GM19023 (cell line): ENCODE data around the gene HRH2.
"Not testable (repeated sequence)": the region's sequence is repeated elsewhere in the genome, so short reads cannot be mapped to it uniquely, and the experiment has no call there.

Source experiments
- ATAC-seq: cut with Tn5 transposase; IDR thresholded peaks from one replicate; pipeline ENCODE4 v1.9.1; 2021; ENCODE audit warnings: mild to moderate bottlenecking, moderate library complexity; ENCODE audit not compliant: unreplicated experiment

The HRH2 gene

GRCh38 chr5:175646251-175646650, 11.6 kb upstream of the HRH2 start:
- ATAC-seq = no peak

GRCh38 chr5:175649967-175650366, 7.9 kb upstream of the HRH2 start:
- ATAC-seq = no peak

GRCh38 chr5:175650430-175651205, 7.3 kb upstream of the HRH2 start:
- not testable (repeated sequence) for ATAC-seq

GRCh38 chr5:175652741-175653663, 4.9 kb upstream of the HRH2 start:
- no peak for ATAC-seq

GRCh38 chr5:175653763-175654162, 4.1 kb upstream of the HRH2 start:
- ATAC-seq = no peak

- ATAC-seq = no peak
These were observed 3.5 kb upstream of the HRH2 start for GRCh38 chr5:175654339-175654738.

- ATAC-seq = no peak
These were observed 3.1 kb upstream of the HRH2 start for GRCh38 chr5:175654807-175655206.

GRCh38 chr5:175655411-175655810, 2.5 kb upstream of the HRH2 start:
- no peak for ATAC-seq

GRCh38 chr5:175656966-175657365, 905 bp upstream of the HRH2 start:
- ATAC-seq = no peak

GRCh38 chr5:175658299-175659145, 651 bp downstream of the HRH2 start:
- ATAC-seq = no peak

GRCh38 chr5:175659546-175660253, 1.8 kb downstream of the HRH2 start:
- ATAC-seq = no peak

- ATAC-seq = no peak
These were observed 5.6 kb downstream of the HRH2 start for GRCh38 chr5:175663186-175664184.

- no peak for ATAC-seq
These were observed 6.9 kb downstream of the HRH2 start for GRCh38 chr5:175664723-175665122.

- ATAC-seq = no peak
These were observed 8.3 kb downstream of the HRH2 start for GRCh38 chr5:175666216-175666615.

- ATAC-seq = no peak
These were observed 10.1 kb downstream of the HRH2 start for GRCh38 chr5:175668006-175668405.

- no peak for ATAC-seq
These were observed 12.5 kb downstream of the HRH2 start for GRCh38 chr5:175670372-175670771.

- no peak for ATAC-seq
These were observed 13.1 kb downstream of the HRH2 start for GRCh38 chr5:175671013-175671412.

GRCh38 chr5:175672976-175673648, 15.2 kb downstream of the HRH2 start:
- ATAC-seq = no peak
